Natural killer cell treated with Interleukin-12 subunit alpha and Interleukin-12 subunit beta and Interleukin-15 and Interleukin-18, amount 100 ng/mL, for 72 hours (primary cell): ENCODE results near the gene SHANK2. TPM values are rescaled to one million over a fixed set of nuclear protein-coding genes. Genes with fewer than 3 reads are reported as not detected.
A peak's percentile ranks its signal among the peaks of the same experiment; 100 is the strongest.

Experiments
- ATAC-seq, 2 donors: fragments of 150-1000 bp; cut with Tn5 transposase in 1 of 2; sonication (Bioruptor Pico), chemical (Tn5 transposase) in 1 of 2; 2 replicates each; pipeline ENCODE4 v1.10.0; 2021
- DNase-seq: peaks from one replicate; pipeline ENCODE4 v3.0.0; 2022; ENCODE audit warnings: low spot score
- H3K27ac Mint-ChIP-seq, 2 donors: 1 replicate in 1 of 2; 2 replicates in 1 of 2; pipeline ENCODE4 v1.8.0; 2022; ENCODE audit warnings: mixed read lengths in 2 of 2, mild to moderate bottlenecking in 1 of 2, moderate library complexity in 1 of 2
- H3K27me3 Mint-ChIP-seq, 2 donors: 1 replicate in 1 of 2; 2 replicates in 1 of 2; pipeline ENCODE4 v1.8.0; 2022; ENCODE audit warnings: mixed read lengths in 2 of 2
- H3K36me3 Mint-ChIP-seq: one replicate; pipeline ENCODE4 v1.8.0; 2022; ENCODE audit warnings: mixed read lengths
- H3K4me1 Mint-ChIP-seq, 2 donors: 1 replicate in 1 of 2; 2 replicates in 1 of 2; pipeline ENCODE4 v1.8.0; 2022; ENCODE audit warnings: low read depth in 2 of 2, mixed read lengths in 2 of 2, mild to moderate bottlenecking in 1 of 2
- H3K4me3 Mint-ChIP-seq: one replicate; pipeline ENCODE4 v1.8.0; 2022; ENCODE audit warnings: mixed read lengths
- H3K9me3 Mint-ChIP-seq: 2 replicates; pipeline ENCODE4 v1.8.0; 2022; ENCODE audit warnings: mixed read lengths
- total RNA-seq, 2 donors: library from RNA; stranded (reverse); gene quantifications; one replicate each; pipeline ENCODE4 v1.2.3, GENCODE V29; 2022

SHANK2 gene
- total RNA-seq, 2 donors from 2014 or later: 0.11 TPM; not detected in 1

- Mint-ChIP-seq H3K9me3 (no peaks in the 10 kb centered on the region), H3K27me3 (peaks cover 0 to 3% of the 10 kb centered on the region in 2 donors), H3K36me3 (no peaks in the 10 kb centered on the region), H3K27ac (no peak overlapping the region), H3K4me1 (no peaks in the 10 kb centered on the region), H3K4me3 (no peak overlapping the region)
- ATAC-seq: peak in 1 of 2 donors; percentile 33
- peak; percentile 32 for DNase-seq
These were observed 37.6 kb downstream of the SHANK2 start for GRCh38 chr11:71214553-71215424.

- no peaks in the 10 kb centered on the region for H3K9me3 Mint-ChIP-seq
- H3K27ac Mint-ChIP-seq: no peak overlapping the region
- H3K4me3 Mint-ChIP-seq: no peak overlapping the region
- DNase-seq (peak; percentile 39), ATAC-seq (no peak)
- no peaks in the 10 kb centered on the region for H3K4me1 Mint-ChIP-seq
- H3K36me3 Mint-ChIP-seq: no peaks in the 10 kb centered on the region
- H3K27me3 Mint-ChIP-seq: no peaks in the 10 kb centered on the region
These were observed 38.5 kb downstream of the SHANK2 start for GRCh38 chr11:71213696-71214552.

GRCh38 chr11:71212871-71213559 is 39.4 kb downstream of the SHANK2 start:
- Mint-ChIP-seq H3K4me3 (no peak overlapping the region), H3K27me3 (no peaks in the 10 kb centered on the region), H3K27ac (no peak overlapping the region), H3K9me3 (no peaks in the 10 kb centered on the region), H3K36me3 (no peaks in the 10 kb centered on the region), H3K4me1 (no peaks in the 10 kb centered on the region)
- no peak for DNase-seq
- no peak for ATAC-seq

DNA sequence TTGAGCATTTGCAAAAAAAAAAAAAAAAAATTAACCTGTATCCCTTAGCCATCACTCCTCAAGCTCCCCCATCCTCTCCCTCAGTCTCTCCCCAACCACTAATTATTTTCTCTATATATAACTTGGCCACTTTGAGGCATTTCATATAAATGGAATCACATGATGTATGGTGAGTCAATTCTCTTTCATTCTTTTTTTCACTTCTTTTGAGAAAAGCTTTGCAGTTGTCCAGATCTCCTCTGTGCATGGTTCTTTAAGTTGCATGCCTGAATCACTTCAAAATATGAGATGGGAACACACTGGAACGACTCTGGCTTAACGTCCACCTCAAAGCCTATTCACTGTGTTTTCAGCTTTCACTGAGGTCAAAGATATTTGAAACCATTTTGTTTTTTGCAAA is 40.7 kb downstream of the SHANK2 start:
- peak; percentile 32 for DNase-seq
- no peaks in the 10 kb centered on the region for H3K36me3 Mint-ChIP-seq
- no peak for ATAC-seq
- H3K27ac Mint-ChIP-seq: no peak overlapping the region
- no peaks in the 10 kb centered on the region for H3K9me3 Mint-ChIP-seq
- no peaks in the 10 kb centered on the region for H3K4me1 Mint-ChIP-seq
- H3K4me3 Mint-ChIP-seq: no peak overlapping the region
- no peaks in the 10 kb centered on the region for H3K27me3 Mint-ChIP-seq

DNA sequence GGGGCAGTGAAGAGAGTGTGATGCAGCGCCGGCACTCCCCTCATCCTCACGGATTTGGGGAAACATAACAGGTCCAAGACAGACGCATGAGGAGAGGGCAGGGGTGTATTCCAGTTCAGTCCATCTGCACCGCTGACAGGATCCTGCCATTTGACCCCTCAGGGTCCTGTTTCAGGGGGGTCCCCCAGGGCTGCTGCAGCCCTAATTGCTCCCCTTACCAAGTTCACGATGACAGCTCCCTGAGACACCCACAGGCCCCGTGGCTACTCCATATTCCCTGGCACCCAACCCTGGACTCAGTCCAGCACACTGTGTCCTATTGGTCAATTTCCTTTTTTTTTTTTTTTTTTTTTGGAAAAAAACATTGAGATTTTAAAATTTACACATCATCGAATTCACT is 41.5 kb downstream of the SHANK2 start:
- no peak overlapping the region for H3K4me3 Mint-ChIP-seq
- H3K27ac Mint-ChIP-seq: no peak overlapping the region
- ATAC-seq (no peak), DNase-seq (peak; percentile 48)
- H3K36me3 Mint-ChIP-seq: no peaks in the 10 kb centered on the region
- H3K9me3 Mint-ChIP-seq: no peaks in the 10 kb centered on the region
- no peaks in the 10 kb centered on the region for H3K27me3 Mint-ChIP-seq
- no peaks in the 10 kb centered on the region for H3K4me1 Mint-ChIP-seq

DNA sequence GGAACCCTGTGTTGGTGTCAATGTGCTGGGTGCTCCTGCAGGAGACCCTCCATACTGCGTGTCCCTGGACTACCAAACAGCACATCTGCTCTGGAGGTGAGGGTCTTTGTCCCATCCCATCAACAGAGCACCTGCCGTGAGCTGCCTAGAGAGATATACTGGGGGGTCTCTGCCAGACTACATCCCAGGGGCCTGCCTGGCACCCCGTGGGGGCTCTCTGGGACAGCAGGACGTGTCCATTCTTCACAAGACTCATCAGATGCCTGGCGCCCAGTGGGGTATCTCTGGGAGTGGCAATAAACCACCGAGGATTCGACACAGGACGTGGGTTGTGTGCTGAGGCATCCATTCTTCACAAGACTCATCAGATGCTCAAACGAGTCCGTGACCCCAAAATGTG is 42.7 kb downstream of the SHANK2 start:
- Mint-ChIP-seq H3K4me1 (no peaks in the 10 kb centered on the region), H3K4me3 (no peak overlapping the region), H3K9me3 (no peaks in the 10 kb centered on the region), H3K27me3 (no peaks in the 10 kb centered on the region), H3K36me3 (no peaks in the 10 kb centered on the region), H3K27ac (no peak overlapping the region)
- DNase-seq (peak; percentile 38), ATAC-seq (no peak)

GRCh38 chr11:71209181-71209580 is 43.2 kb downstream of the SHANK2 start:
- Mint-ChIP-seq H3K27ac (no peak overlapping the region), H3K36me3 (no peaks in the 10 kb centered on the region), H3K4me3 (no peak overlapping the region), H3K4me1 (no peaks in the 10 kb centered on the region), H3K27me3 (no peaks in the 10 kb centered on the region), H3K9me3 (no peaks in the 10 kb centered on the region)
- DNase-seq (peak; percentile 58), ATAC-seq (no peak)

DNA sequence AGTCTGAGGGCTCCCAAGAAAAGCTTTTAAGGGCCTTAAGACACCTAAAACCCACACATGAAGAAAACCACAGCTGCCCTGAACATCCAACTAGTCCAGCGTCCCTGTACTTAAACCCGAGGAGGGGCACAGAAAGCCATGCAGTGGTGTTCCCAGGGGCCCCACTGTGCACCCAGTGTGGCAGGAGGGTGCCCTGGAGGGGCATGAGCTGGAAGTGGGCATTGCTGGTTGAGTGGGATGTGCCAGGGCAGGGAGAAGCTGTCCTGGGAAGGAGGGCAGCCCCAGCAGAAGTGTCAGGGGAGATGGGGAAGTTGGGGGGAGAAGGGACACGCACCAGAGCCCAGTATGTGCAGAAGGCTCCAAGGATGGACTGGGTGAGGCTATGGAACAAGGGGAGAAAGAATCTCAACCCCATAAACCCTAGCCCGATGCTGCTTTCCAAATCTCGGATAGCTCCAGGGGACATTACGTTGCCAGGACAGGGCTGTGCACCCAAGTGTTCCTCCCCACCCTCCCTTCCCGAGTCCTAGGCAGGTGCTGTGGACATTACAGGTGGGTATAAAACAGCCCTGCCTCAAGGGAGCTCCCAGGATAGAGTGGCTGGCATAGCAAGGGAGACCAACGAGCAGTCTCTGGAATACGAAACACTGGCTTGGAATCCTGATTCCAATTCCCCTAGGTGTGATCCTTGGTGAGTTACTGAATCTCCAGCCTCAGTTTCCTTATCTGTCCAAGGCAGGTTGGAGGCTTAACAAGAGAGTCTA is 44.2 kb downstream of the SHANK2 start:
- Mint-ChIP-seq H3K4me3 (no peak overlapping the region), H3K9me3 (no peaks in the 10 kb centered on the region), H3K27me3 (no peaks in the 10 kb centered on the region), H3K36me3 (no peaks in the 10 kb centered on the region), H3K4me1 (no peaks in the 10 kb centered on the region), H3K27ac (no peak overlapping the region)
- DNase-seq: peak; percentile 32
- no peak for ATAC-seq

DNA sequence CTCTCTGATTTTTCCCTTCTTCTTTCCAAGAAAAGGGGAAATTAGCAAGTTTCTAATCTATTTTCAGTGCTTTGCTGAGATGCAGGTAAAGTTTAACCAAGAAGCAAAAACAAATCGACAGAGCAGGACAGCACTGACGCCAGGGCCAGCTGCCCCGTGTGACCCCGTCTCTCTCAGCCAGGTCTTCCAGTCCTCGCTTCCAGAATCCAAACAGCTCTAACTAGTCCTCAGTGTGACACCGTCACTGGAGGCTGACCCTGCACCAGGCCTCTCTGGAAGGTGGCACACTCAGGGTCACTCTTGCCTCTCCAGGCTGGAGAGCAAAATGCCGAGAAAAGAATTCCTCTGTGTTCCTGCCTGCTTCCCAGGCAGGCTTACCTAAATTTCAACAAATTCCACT is 44.8 kb downstream of the SHANK2 start:
- Mint-ChIP-seq H3K27ac (no peak overlapping the region), H3K4me1 (no peaks in the 10 kb centered on the region), H3K9me3 (no peaks in the 10 kb centered on the region), H3K4me3 (no peak overlapping the region), H3K27me3 (no peaks in the 10 kb centered on the region), H3K36me3 (no peaks in the 10 kb centered on the region)
- DNase-seq: peak; percentile 32
- no peak for ATAC-seq

GRCh38 chr11:71206186-71206585 is 46.2 kb downstream of the SHANK2 start:
- no peak for ATAC-seq
- H3K36me3 Mint-ChIP-seq: no peaks in the 10 kb centered on the region
- H3K9me3 Mint-ChIP-seq: no peaks in the 10 kb centered on the region
- no peaks in the 10 kb centered on the region for H3K27me3 Mint-ChIP-seq
- DNase-seq: peak; percentile 18
- no peak overlapping the region for H3K27ac Mint-ChIP-seq
- H3K4me3 Mint-ChIP-seq: no peak overlapping the region
- no peaks in the 10 kb centered on the region for H3K4me1 Mint-ChIP-seq

DNA sequence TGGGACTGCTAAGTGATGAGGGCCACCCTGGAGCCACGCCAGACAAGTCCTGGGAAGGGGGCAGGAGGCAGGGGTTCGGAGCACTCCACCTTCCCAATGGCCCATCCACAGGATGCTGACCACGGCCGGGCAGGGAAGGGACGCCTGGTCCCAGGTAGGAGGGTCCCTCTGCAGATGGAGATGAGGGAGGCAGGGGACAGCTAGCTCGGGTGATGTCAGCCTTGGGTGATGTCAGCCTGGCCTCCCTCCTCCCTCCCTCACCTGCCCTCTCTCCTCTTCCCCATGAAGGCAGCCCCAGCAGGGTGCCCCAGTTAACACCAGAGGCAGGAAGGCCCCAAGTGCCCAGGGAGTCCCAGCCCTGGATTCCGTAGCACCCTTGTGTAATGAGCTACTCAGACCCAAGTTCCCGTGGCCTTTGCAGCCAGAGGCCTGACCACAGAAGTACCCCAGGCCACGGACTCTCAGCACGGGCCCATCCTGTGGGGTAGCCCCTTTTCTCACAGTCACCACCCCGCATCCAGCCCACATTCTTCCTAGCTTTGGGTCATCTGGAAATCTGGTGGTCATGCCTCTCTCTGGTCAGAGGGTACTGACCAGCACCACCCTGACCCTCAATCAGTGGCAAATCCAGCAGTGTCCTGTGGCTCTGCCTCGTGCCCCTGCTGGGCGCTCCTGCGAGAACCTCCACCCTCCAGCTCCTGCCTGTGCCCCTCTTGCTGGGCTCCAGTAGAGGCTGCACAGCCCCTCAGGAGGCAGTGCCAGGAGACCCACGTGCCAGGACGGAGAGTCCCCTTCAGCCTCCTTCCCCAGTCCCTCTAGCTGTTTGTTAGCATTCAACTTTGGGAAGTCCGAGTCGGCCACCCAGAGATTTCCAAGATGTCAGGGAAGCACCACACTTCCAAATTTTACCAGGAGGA is 47.4 kb downstream of the SHANK2 start:
- no peak overlapping the region for H3K27ac Mint-ChIP-seq

GRCh38 chr11:71204294-71204693 is 48.1 kb downstream of the SHANK2 start:
- ATAC-seq: no peak
- no peaks in the 10 kb centered on the region for H3K36me3 Mint-ChIP-seq
- H3K4me3 Mint-ChIP-seq: no peak overlapping the region
- H3K4me1 Mint-ChIP-seq: no peaks in the 10 kb centered on the region
- DNase-seq: peak; percentile 54
- H3K27me3 Mint-ChIP-seq: no peaks in the 10 kb centered on the region
- no peak overlapping the region for H3K27ac Mint-ChIP-seq
- no peaks in the 10 kb centered on the region for H3K9me3 Mint-ChIP-seq

More for the DNA sequence above, 47.4 kb downstream of the SHANK2 start:
- Mint-ChIP-seq H3K4me3 (no peak overlapping the region), H3K9me3 (no peaks in the 10 kb centered on the region), H3K4me1 (no peaks in the 10 kb centered on the region), H3K27me3 (no peaks in the 10 kb centered on the region), H3K36me3 (no peaks in the 10 kb centered on the region)
- ATAC-seq (peak; percentile 31 to 34), DNase-seq (peak; percentile 55)
